Nephron (organoid): Measurements from ENCODE around the gene USP17L10.
"Not testable (repeated sequence)": the region's sequence is repeated elsewhere in the genome, so short reads cannot be mapped to it uniquely, and the experiment has no call there.

Experiments
- H3K27ac Mint-ChIP-seq, 3 experiments: 2 replicates each; pipeline ENCODE4 v1.8.0; 2020; ENCODE audit warnings: mixed read lengths in 3 of 3, mild to moderate bottlenecking in 2 of 3, moderate library complexity in 1 of 3
- H3K27me3 Mint-ChIP-seq: 2 replicates; pipeline ENCODE4 v1.8.0; 2021; ENCODE audit warnings: low read depth, mild to moderate bottlenecking, moderate library complexity, mixed read lengths
- H3K36me3 Mint-ChIP-seq: 2 replicates; pipeline ENCODE4 v1.8.0; 2020; ENCODE audit warnings: low read depth, mixed read lengths
- H3K4me1 Mint-ChIP-seq: 2 replicates; pipeline ENCODE4 v1.8.0; 2020; ENCODE audit warnings: mixed read lengths
- H3K4me3 Mint-ChIP-seq, 3 experiments: 2 replicates each; pipeline ENCODE4 v1.8.0; 2020; ENCODE audit warnings: mild to moderate bottlenecking in 3 of 3, mixed read lengths in 3 of 3, moderate library complexity in 2 of 3
- H3K9me3 Mint-ChIP-seq: 2 replicates; pipeline ENCODE4 v1.8.0; 2020; ENCODE audit warnings: mixed read lengths

USP17L10 gene

GRCh38 chr4:9210357-9210756 lies at the start of gene USP17L10:
Gene USP17L10 (plus strand): TSS chr4:9210657. CDS start chr4:9210657, 0 bp downstream.
- H3K36me3 Mint-ChIP-seq, H3K4me1 Mint-ChIP-seq, H3K4me3 Mint-ChIP-seq, H3K27me3 Mint-ChIP-seq, H3K9me3 Mint-ChIP-seq, H3K27ac Mint-ChIP-seq: not testable (repeated sequence)

GRCh38 chr4:9165990-9166389 lies 44.5 kb upstream of the USP17L10 start:
- H3K27me3 Mint-ChIP-seq, H3K36me3 Mint-ChIP-seq, H3K27ac Mint-ChIP-seq, H3K4me1 Mint-ChIP-seq, H3K9me3 Mint-ChIP-seq, H3K4me3 Mint-ChIP-seq: not testable (repeated sequence)

DNA sequence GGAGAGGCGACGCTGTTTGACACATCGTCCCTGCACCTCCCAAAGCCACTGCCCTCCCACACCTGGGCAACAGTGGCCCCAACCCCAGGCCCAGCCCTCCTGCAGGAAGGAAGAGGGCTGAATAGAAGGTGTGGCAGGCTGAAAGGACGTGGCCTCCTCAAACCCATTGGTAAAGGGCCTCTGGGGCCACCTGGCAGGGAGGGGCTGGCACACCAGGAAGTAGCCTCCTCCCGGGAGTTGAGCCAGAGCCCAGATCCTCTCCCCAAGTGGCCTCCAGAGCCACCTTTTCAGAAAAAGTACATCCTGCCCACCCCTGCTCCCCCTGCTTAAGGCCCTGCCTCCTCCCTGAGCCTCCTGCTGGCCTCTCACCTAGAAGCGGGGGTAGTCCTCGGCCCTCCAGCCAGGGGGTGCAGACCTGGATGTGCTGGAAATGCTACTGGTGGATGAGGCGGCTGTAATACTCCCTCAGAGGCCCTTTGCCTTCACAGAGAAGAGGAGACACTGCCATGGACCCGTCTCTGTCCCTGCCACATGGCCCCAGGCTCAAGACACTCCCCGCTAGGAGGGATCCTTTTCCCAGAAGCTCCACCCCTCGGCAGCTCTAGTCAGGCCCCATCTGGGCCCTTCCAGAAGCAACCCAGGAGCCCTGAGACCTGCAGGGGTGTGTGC lies 40.5 kb upstream of the USP17L10 start, which contains the start of gene FAM90A26:
FAM90A26 (plus strand) TSS at position 619 of the 669 bp plus-strand sequence. CDS start 2,764 bp downstream, outside the sequence.
- not testable (repeated sequence) for H3K4me1 Mint-ChIP-seq, H3K27me3 Mint-ChIP-seq, H3K9me3 Mint-ChIP-seq, H3K4me3 Mint-ChIP-seq, H3K27ac Mint-ChIP-seq, H3K36me3 Mint-ChIP-seq

- H3K4me3 Mint-ChIP-seq, H3K27ac Mint-ChIP-seq, H3K36me3 Mint-ChIP-seq, H3K9me3 Mint-ChIP-seq, H3K4me1 Mint-ChIP-seq, H3K27me3 Mint-ChIP-seq: not testable (repeated sequence)
Observed at GRCh38 chr4:9214701-9215100, 4.2 kb downstream of the USP17L10 start.

DNA sequence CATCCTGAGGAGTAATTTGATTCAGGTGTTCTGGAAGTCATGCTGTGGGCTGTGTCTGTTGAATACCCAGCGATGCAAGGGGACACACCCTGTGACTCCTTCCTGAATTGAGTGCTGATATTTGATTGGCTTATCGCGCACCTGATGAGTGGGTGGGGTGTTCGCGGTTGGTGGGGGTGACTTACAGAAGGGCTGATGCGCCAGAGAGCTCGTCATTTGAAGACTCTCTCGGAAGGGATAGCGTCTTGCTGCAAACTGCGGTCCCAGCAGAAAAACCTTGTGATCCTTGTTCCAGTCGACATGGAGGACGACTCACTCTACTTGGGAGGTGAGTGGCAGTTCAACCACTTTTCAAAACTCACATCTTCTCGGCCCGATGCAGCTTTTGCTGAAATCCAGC lies 4.6 kb downstream of the USP17L10 start, which contains the start of gene USP17L11:
USP17L11 (plus strand) TSS at position 301 of the 400 bp plus-strand sequence; CDS start at position 301, 0 bp downstream.
- H3K4me3 Mint-ChIP-seq, H3K27ac Mint-ChIP-seq, H3K27me3 Mint-ChIP-seq, H3K4me1 Mint-ChIP-seq, H3K36me3 Mint-ChIP-seq, H3K9me3 Mint-ChIP-seq: not testable (repeated sequence)

- not testable (repeated sequence) for H3K36me3 Mint-ChIP-seq, H3K4me1 Mint-ChIP-seq, H3K27me3 Mint-ChIP-seq, H3K27ac Mint-ChIP-seq, H3K9me3 Mint-ChIP-seq, H3K4me3 Mint-ChIP-seq
Observed at GRCh38 chr4:9219852-9220251, 9.4 kb downstream of the USP17L10 start, which contains the start of gene USP17L12. Gene USP17L12 (plus strand): TSS chr4:9220152. CDS start chr4:9220152, 0 bp downstream.

DNA sequence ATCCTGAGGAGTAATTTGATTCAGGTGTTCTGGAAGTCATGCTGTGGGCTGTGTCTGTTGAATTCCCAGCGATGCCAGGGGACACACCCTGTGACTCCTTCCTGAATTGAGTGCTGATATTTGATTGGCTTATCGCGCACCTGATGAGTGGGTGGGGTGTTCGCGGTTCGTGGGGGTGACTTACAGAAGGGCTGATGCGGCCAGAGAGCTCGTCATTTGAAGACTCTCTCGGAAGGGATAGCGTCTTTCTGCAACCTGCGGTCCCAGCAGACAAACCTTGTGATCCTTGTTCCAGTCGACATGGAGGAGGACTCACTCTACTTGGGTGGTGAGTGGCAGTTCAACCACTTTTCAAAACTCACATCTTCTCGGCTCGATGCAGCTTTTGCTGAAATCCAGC lies 14.1 kb downstream of the USP17L10 start, which contains the start of gene USP17L13:
USP17L13 (plus strand) TSS at position 301 of the 400 bp plus-strand sequence; CDS start at position 301, 0 bp downstream.
- not testable (repeated sequence) for H3K36me3 Mint-ChIP-seq, H3K9me3 Mint-ChIP-seq, H3K27ac Mint-ChIP-seq, H3K27me3 Mint-ChIP-seq, H3K4me3 Mint-ChIP-seq, H3K4me1 Mint-ChIP-seq

GRCh38 chr4:9230249-9230648 lies 19.8 kb downstream of the USP17L10 start:
- not testable (repeated sequence) for H3K9me3 Mint-ChIP-seq, H3K4me3 Mint-ChIP-seq, H3K4me1 Mint-ChIP-seq, H3K27me3 Mint-ChIP-seq, H3K36me3 Mint-ChIP-seq, H3K27ac Mint-ChIP-seq

DNA sequence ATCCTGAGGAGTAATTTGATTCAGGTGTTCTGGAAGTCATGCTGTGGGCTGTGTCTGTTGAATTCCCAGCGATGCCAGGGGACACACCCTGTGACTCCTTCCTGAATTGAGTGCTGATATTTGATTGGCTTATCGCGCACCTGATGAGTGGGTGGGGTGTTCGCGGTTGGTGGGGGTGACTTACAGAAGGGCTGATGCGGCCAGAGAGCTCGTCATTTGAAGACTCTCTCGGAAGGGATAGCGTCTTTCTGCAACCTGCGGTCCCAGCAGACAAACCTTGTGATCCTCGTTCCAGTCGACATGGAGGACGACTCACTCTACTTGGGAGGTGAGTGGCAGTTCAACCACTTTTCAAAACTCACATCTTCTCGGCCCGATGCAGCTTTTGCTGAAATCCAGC lies 23.6 kb downstream of the USP17L10 start, which contains the start of gene USP17L15:
USP17L15 (plus strand) TSS at position 301 of the 400 bp plus-strand sequence; CDS start at position 301, 0 bp downstream.
- H3K4me3 Mint-ChIP-seq, H3K9me3 Mint-ChIP-seq, H3K36me3 Mint-ChIP-seq, H3K4me1 Mint-ChIP-seq, H3K27ac Mint-ChIP-seq, H3K27me3 Mint-ChIP-seq: not testable (repeated sequence)

DNA sequence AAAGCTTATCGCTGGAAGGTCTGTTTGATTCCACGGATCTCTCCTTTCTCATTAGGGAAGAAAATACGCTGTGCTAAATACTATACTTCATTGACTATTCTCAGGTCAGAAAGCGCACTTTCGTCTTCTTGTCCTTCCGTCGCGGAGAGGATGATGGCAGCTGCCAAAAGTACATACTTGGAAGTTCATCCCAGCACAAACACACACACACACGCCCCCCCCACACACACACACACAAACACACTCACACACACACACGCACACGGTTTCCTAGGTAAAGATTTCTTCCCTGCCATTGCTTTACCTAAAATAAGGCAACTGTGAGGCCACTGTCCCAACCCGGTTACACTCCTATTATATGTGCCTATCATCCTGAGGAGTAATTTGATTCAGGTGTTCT lies 28.0 kb downstream of the USP17L10 start:
- H3K4me1 Mint-ChIP-seq, H3K4me3 Mint-ChIP-seq, H3K9me3 Mint-ChIP-seq, H3K27me3 Mint-ChIP-seq, H3K27ac Mint-ChIP-seq, H3K36me3 Mint-ChIP-seq: not testable (repeated sequence)

DNA sequence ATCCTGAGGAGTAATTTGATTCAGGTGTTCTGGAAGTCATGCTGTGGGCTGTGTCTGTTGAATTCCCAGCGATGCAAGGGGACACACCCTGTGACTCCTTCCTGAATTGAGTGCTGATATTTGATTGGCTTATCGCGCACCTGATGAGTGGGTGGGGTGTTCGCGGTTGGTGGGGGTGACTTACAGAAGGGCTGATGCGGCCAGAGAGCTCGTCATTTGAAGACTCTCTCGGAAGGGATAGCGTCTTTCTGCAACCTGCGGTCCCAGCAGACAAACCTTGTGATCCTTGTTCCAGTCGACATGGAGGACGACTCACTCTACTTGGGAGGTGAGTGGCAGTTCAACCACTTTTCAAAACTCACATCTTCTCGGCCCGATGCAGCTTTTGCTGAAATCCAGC lies 33.1 kb downstream of the USP17L10 start, which contains the start of gene USP17L17:
USP17L17 (plus strand) TSS at position 301 of the 400 bp plus-strand sequence; CDS start at position 301, 0 bp downstream.
- H3K27me3 Mint-ChIP-seq: not testable (repeated sequence)

GRCh38 chr4:9247953-9248680 lies 37.7 kb downstream of the USP17L10 start, which contains the start of gene USP17L18:
Gene USP17L18 (plus strand): TSS chr4:9248630. CDS start chr4:9248630, 0 bp downstream.
- H3K36me3 Mint-ChIP-seq, H3K27ac Mint-ChIP-seq, H3K4me3 Mint-ChIP-seq, H3K27me3 Mint-ChIP-seq, H3K4me1 Mint-ChIP-seq, H3K9me3 Mint-ChIP-seq: not testable (repeated sequence)

More for the DNA sequence above, 33.1 kb downstream of the USP17L10 start, which contains the start of gene USP17L17:
- H3K4me1 Mint-ChIP-seq, H3K4me3 Mint-ChIP-seq, H3K27ac Mint-ChIP-seq, H3K36me3 Mint-ChIP-seq, H3K9me3 Mint-ChIP-seq: not testable (repeated sequence)

GRCh38 chr4:9253078-9253477 lies 42.6 kb downstream of the USP17L10 start, which contains the start of gene USP17L19:
Gene USP17L19 (plus strand): TSS chr4:9253378. CDS start chr4:9253378, 0 bp downstream.
- not testable (repeated sequence) for H3K4me1 Mint-ChIP-seq, H3K27me3 Mint-ChIP-seq, H3K27ac Mint-ChIP-seq, H3K9me3 Mint-ChIP-seq, H3K36me3 Mint-ChIP-seq, H3K4me3 Mint-ChIP-seq

- not testable (repeated sequence) for H3K27me3 Mint-ChIP-seq, H3K9me3 Mint-ChIP-seq, H3K27ac Mint-ChIP-seq, H3K4me3 Mint-ChIP-seq, H3K4me1 Mint-ChIP-seq, H3K36me3 Mint-ChIP-seq
Observed at GRCh38 chr4:9257824-9258223, 47.4 kb downstream of the USP17L10 start, which contains the start of gene USP17L20. Gene USP17L20 (plus strand): TSS chr4:9258124. CDS start chr4:9258124, 0 bp downstream.
